ENCODE measurements around the gene MRPL14. TPM values are rescaled to one million over a fixed set of nuclear protein-coding genes. Genes with fewer than 3 reads are reported as not detected.

Gene MRPL14
- total RNA-seq, 1 experiment from 2014 or later = 87.6 TPM

DNA sequence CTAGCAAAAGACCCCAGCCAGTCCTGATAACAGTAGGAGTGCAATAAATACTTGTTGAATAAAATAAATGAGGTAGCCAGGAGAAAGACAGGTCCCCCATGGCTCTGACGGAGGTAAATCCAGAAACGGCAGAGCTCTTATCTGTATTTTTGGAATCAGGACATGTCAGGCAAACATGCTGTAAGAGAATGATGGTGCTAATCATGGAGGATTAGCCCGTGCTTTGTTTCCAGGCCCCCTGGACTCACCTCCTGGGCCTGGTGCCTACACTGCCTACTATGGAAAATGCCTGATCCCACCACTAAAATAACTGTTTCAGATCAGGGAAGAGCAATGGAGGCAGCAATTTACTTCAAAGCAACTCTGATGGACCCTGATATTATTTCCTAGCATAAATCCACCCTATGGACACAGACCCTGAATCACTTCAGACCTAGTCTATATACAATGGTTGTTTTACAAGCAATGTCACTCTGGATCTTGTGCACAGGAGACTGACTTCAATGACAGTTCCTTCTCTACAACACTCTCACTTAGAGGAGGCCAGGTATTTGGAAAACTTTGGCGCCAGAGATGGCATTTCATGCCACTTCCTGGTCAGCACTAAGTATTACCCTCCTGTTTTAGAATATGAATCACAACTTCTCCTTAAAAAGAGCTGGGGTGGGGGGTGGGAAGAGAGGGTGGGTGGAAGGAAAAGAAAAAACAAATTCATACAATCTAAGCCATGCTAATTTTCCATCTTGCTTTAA is 6.4 kb downstream of the MRPL14 start:
- DNase-seq = no peak
- Mint-ChIP-seq H3K4me3 (ENCODE audit: unreplicated experiment) (no peak overlapping the region), H3K9me3 (ENCODE audit: unreplicated experiment) (no peaks in the 10 kb centered on the region), H3K27ac (ENCODE audit: unreplicated experiment) (no peak overlapping the region), H3K36me3 (ENCODE audit: insufficient read depth, unreplicated experiment) (peaks cover 21% of the 10 kb centered on the region), H3K4me1 (ENCODE audit: low read depth, unreplicated experiment) (peaks cover 34% of the 10 kb centered on the region), H3K27me3 (ENCODE audit: insufficient read depth, unreplicated experiment) (no peaks in the 10 kb centered on the region)
- ChIA-PET POLR2A (no interaction called here), CTCF (interaction anchor here (0.9 kb wide), 1 partner anchor 9 kb away, joined by 3 read pairs; no protein-coding TSS in a partner anchor)
- intact Hi-C loops (cut with micrococcal nuclease; ENCODE audit: unreplicated experiment) = no loop called here
- H3K36me3 ChIP-seq (ENCODE audit: control insufficient read depth, insufficient read depth, low read length) = no peaks in the 10 kb centered on the region; the same call in 1 of the 2 replicates
- H3K4me3 ChIP-seq (ENCODE audit: low read depth, low read length) = no peak overlapping the region
- H3K27me3 ChIP-seq (replicated peaks; ENCODE audit: control insufficient read depth, insufficient read depth, low read length) = no peaks in the 10 kb centered on the region
- H3K4me1 ChIP-seq = peaks cover 30% of the 10 kb centered on the region
- no peak for TF ChIP-seq CTCF (IDR thresholded peaks at IDR 0.05; ENCODE audit: insufficient read depth in 1 of 2, low read depth in 1 of 2, low read length in 1 of 2, severe bottlenecking in 1 of 2, unreplicated experiment in 1 of 2)
- no peaks in the 10 kb centered on the region for H3K9me3 ChIP-seq
- BruUV-seq (replicated peaks) = no TSS peak

GRCh38 chr6:44119704-44120262 is 7.5 kb downstream of the MRPL14 start:
- peaks cover 39% of the 10 kb centered on the region for H3K4me1 Mint-ChIP-seq (ENCODE audit: low read depth, unreplicated experiment)
- intact Hi-C loops (cut with micrococcal nuclease; ENCODE audit: unreplicated experiment) = no loop called here
- Histone ChIP-seq H3K4me1 (peaks cover 27% of the 10 kb centered on the region), H3K9me3 (no peaks in the 10 kb centered on the region), H3K36me3 (ENCODE audit: control insufficient read depth, insufficient read depth, low read length) (no peaks in the 10 kb centered on the region; the same call in 1 of the 2 replicates), H3K4me3 (ENCODE audit: low read depth, low read length) (no peak overlapping the region), H3K27me3 (replicated peaks; ENCODE audit: control insufficient read depth, insufficient read depth, low read length) (no peaks in the 10 kb centered on the region)
- no peaks in the 10 kb centered on the region for H3K27me3 Mint-ChIP-seq (ENCODE audit: insufficient read depth, unreplicated experiment)
- TF ChIP-seq CTCF (IDR thresholded peaks at IDR 0.05; ENCODE audit: insufficient read depth in 1 of 2, low read depth in 1 of 2, low read length in 1 of 2, severe bottlenecking in 1 of 2, unreplicated experiment in 1 of 2) = no peak
- POLR2A ChIA-PET = no interaction called here
- no peak for DNase-seq
- no peak overlapping the region for H3K4me3 Mint-ChIP-seq (ENCODE audit: unreplicated experiment)
- no TSS peak for BruUV-seq (replicated peaks)
- no peaks in the 10 kb centered on the region for H3K9me3 Mint-ChIP-seq (ENCODE audit: unreplicated experiment)
- peaks cover 24% of the 10 kb centered on the region for H3K36me3 Mint-ChIP-seq (ENCODE audit: insufficient read depth, unreplicated experiment)
- CTCF ChIA-PET = interaction anchor here (0.9 kb wide), 1 partner anchor 8 kb away, joined by 3 read pairs; no protein-coding TSS in a partner anchor
- no peak overlapping the region for H3K27ac Mint-ChIP-seq (ENCODE audit: unreplicated experiment)

DNA sequence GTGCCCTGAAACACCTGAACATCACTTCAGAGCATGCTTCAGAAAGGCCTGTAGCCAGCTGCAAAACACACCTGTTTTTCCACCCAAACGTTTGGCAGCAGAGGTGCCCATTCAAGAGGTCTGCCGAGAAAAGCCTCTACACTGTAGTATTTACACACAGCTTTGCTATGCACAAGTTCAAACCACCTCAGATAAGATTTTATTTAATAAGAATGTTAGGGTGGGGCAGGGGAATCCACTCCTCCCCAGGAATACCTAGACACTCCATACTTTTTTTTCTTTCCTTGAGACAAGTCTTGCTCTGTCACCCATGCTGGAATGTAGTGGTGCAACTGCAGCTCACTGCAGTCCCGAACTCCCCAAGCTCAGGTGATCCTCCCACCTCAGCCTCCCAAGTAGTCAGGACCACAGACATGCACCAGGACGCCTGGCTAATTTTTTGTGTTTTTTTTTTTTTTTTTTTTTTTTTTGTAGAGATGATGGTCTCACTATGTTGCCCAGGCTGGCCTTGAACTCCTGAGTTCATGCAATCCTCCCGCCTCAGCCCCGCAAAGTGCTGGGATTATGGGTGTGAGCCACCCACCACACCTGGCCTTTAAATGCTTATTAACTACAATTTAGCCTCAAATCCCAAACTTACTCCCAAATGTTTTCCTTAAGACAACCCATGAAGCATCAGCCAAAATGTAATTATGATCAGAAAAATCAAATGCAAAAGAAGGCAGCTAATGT is 9.7 kb downstream of the MRPL14 start:
- H3K36me3 Mint-ChIP-seq (ENCODE audit: insufficient read depth, unreplicated experiment) = peaks cover 32% of the 10 kb centered on the region
- Histone ChIP-seq H3K27me3 (replicated peaks; ENCODE audit: control insufficient read depth, insufficient read depth, low read length) (no peaks in the 10 kb centered on the region), H3K4me1 (peaks cover 24% of the 10 kb centered on the region), H3K9me3 (no peaks in the 10 kb centered on the region), H3K36me3 (ENCODE audit: control insufficient read depth, insufficient read depth, low read length) (no peaks in the 10 kb centered on the region), H3K4me3 (ENCODE audit: low read depth, low read length) (no peak overlapping the region)
- peak in 1 of 2 experiments; percentile 49 for DNase-seq
- no peak for TF ChIP-seq CTCF (IDR thresholded peaks at IDR 0.05; ENCODE audit: insufficient read depth in 1 of 2, low read depth in 1 of 2, low read length in 1 of 2, severe bottlenecking in 1 of 2, unreplicated experiment in 1 of 2)
- intact Hi-C loops (cut with micrococcal nuclease; ENCODE audit: unreplicated experiment) = loop anchor here (2.0 kb wide), 1 partner anchor 23 kb away; no protein-coding TSS in a partner anchor
- no peaks in the 10 kb centered on the region for H3K9me3 Mint-ChIP-seq (ENCODE audit: unreplicated experiment)
- ChIA-PET CTCF (interaction anchor here (0.7 to 1.4 kb wide), 5 partner anchors 10 to 137 kb away, joined by 3 to 4 read pairs (median 3); partner anchors contain the start of genes MRPL14 and TMEM63B), POLR2A (no interaction called here)
- H3K4me3 Mint-ChIP-seq (ENCODE audit: unreplicated experiment) = no peak overlapping the region
- H3K27me3 Mint-ChIP-seq (ENCODE audit: insufficient read depth, unreplicated experiment) = no peaks in the 10 kb centered on the region
- H3K27ac Mint-ChIP-seq (ENCODE audit: unreplicated experiment) = peak overlapping the region; percentile 19
- BruUV-seq (replicated peaks) = no TSS peak
- peaks cover 26% of the 10 kb centered on the region for H3K4me1 Mint-ChIP-seq (ENCODE audit: low read depth, unreplicated experiment)

Data from Caco-2 (cell line).